CD14-positive monocyte (primary cell): Measurements from ENCODE around the gene DYRK1A. TPM values are rescaled to one million over a fixed set of nuclear protein-coding genes. Genes with fewer than 3 reads are reported as not detected.

Experiments
- DNase-seq, 3 donors: peaks; one replicate each; pipeline ENCODE4 v3.0.0-alpha.2; 2011 to 2022
- H2AFZ ChIP-seq: 2 replicates; pipeline ENCODE4 v1.6.0; 2012; ENCODE audit warnings: mild to moderate bottlenecking, low read depth, low read length, inconsistent platforms; ENCODE audit not compliant: insufficient read depth, poor library complexity, severe bottlenecking
- H3K27ac ChIP-seq, 2 donors: 1 replicate in 1 of 2; 2 replicates in 1 of 2; pipeline ENCODE4 v1.5.1; 2012 to 2013; ENCODE audit warnings: low read length in 2 of 2, control low read depth in 1 of 2, inconsistent platforms in 1 of 2, low read depth in 1 of 2, mild to moderate bottlenecking in 1 of 2
- H3K27me3 ChIP-seq, 2 donors: one replicate each; pipeline versions ENCODE4 v1.6.0 to v1.6.1; 2011 to 2013; ENCODE audit warnings: low read length in 2 of 2; ENCODE audit not compliant: control insufficient read depth in 2 of 2, insufficient read depth in 2 of 2
- H3K36me3 ChIP-seq, 2 donors: replicated peaks in 1 of 2; 1 replicate in 1 of 2; 2 replicates in 1 of 2; pipeline versions ENCODE4 v1.5.1 to v1.6.1; 2012 to 2013; ENCODE audit warnings: low read length in 2 of 2, control low read depth in 1 of 2, inconsistent platforms in 1 of 2, mild to moderate bottlenecking in 1 of 2; ENCODE audit not compliant: insufficient read depth in 2 of 2, control insufficient read depth in 1 of 2
- H3K4me1 ChIP-seq, 2 donors: 1 replicate in 1 of 2; 2 replicates in 1 of 2; pipeline versions ENCODE4 v1.5.1 to v1.6.1; 2012 to 2013; ENCODE audit warnings: low read length in 2 of 2, control low read depth in 1 of 2, inconsistent platforms in 1 of 2, mild to moderate bottlenecking in 1 of 2, moderate library complexity in 1 of 2; ENCODE audit not compliant: insufficient read depth in 2 of 2, control insufficient read depth in 1 of 2
- H3K4me2 ChIP-seq: replicated peaks from 2 replicates; pipeline ENCODE3; 2012; ENCODE audit warnings: low read length, moderate library complexity, mild to moderate bottlenecking; ENCODE audit not compliant: poor library complexity, severe bottlenecking; ENCODE audit errors: extremely low read depth
- H3K4me3 ChIP-seq, 3 experiments: fragments of 200-600 bp in 1 of 3; sonication (generic) in 1 of 3; replicated peaks in 1 of 3; 1 replicate in 2 of 3; 2 replicates in 1 of 3; pipeline ENCODE4 v1.5.1; 2011 to 2013; ENCODE audit warnings: low read length in 3 of 3, mild to moderate bottlenecking in 3 of 3, control low read depth in 2 of 3, low read depth in 2 of 3, inconsistent platforms in 1 of 3, moderate library complexity in 1 of 3
- H3K79me2 ChIP-seq: 2 replicates; pipeline ENCODE4 v1.6.0; 2012; ENCODE audit warnings: mild to moderate bottlenecking, control low read depth, inconsistent platforms, low read length, moderate library complexity; ENCODE audit not compliant: insufficient read depth
- H3K9ac ChIP-seq: 2 replicates; pipeline ENCODE4 v1.6.0; 2017; ENCODE audit warnings: low read length, mild to moderate bottlenecking; ENCODE audit not compliant: insufficient read depth, poor library complexity, severe bottlenecking
- H3K9me3 ChIP-seq, 2 donors: replicated peaks in 1 of 2; 1 replicate in 1 of 2; 2 replicates in 1 of 2; pipeline versions ENCODE4 v1.5.1 to v1.6.1; 2012 to 2013; ENCODE audit warnings: low read length in 2 of 2, control low read depth in 1 of 2; ENCODE audit not compliant: control insufficient read depth in 1 of 2, insufficient read depth in 1 of 2
- H4K20me1 ChIP-seq: 2 replicates; pipeline ENCODE4 v1.6.0; 2012; ENCODE audit warnings: mild to moderate bottlenecking, low read length, control low read depth, moderate library complexity; ENCODE audit not compliant: insufficient read depth
- H3K27ac Mint-ChIP-seq, 7 donors: one replicate each; pipeline ENCODE4 v1.8.0; 2020; ENCODE audit warnings: mild to moderate bottlenecking in 7 of 7, mixed read lengths in 7 of 7, moderate library complexity in 6 of 7, inconsistent platforms in 2 of 7
- H3K27me3 Mint-ChIP-seq, 3 donors: one replicate each; pipeline ENCODE4 v1.8.0; 2021 to 2022; ENCODE audit warnings: low read depth in 3 of 3, mild to moderate bottlenecking in 3 of 3, mixed read lengths in 3 of 3, moderate library complexity in 3 of 3, inconsistent platforms in 1 of 3
- H3K36me3 Mint-ChIP-seq, 2 donors: one replicate each; pipeline ENCODE4 v1.8.0; 2020; ENCODE audit warnings: mixed read lengths in 2 of 2, inconsistent platforms in 1 of 2, mild to moderate bottlenecking in 1 of 2
- H3K4me1 Mint-ChIP-seq: one replicate; pipeline ENCODE4 v1.8.0; 2020; ENCODE audit warnings: mild to moderate bottlenecking, mixed read lengths
- H3K4me3 Mint-ChIP-seq, 2 donors: one replicate each; pipeline ENCODE4 v1.8.0; 2020; ENCODE audit warnings: mild to moderate bottlenecking in 2 of 2, mixed read lengths in 2 of 2, moderate library complexity in 1 of 2
- H3K9me3 Mint-ChIP-seq, 7 donors: one replicate each; pipeline ENCODE4 v1.8.0; 2020 to 2022; ENCODE audit warnings: mixed read lengths in 7 of 7, mild to moderate bottlenecking in 6 of 7, moderate library complexity in 6 of 7, inconsistent platforms in 2 of 7
- WGBS: methylation state at CpG from one replicate; pipeline ENCODE4 v1.1.5; 2013; ENCODE audit warnings: missing lambda C conversion rate; ENCODE audit not compliant: insufficient coverage; 5-methylcytosine and 5-hydroxymethylcytosine counted together
- intact Hi-C, 2 donors: fragments of 100-400 bp; cut with micrococcal nuclease; formaldehyde crosslinking; loops; one replicate each; pipeline versions ENCODE4 v1.15.0 to v1.15.1; 2023
- polyA plus RNA-seq, 3 donors: library from polyadenylated mRNA; depleted of rRNA in 1 of 3; unstranded in 2 of 3; stranded (reverse) in 1 of 3; fragments of 300-500 nt in 2 of 3; fragments of >200 nt in 1 of 3; fragmentation: Illumina TruSeq in 2 of 3; gene quantifications; 1 replicate in 2 of 3; 2 replicates in 1 of 3; pipeline ENCODE4 v1.2.3, GENCODE V29; 2012 to 2021
- TF ChIP-seq, protein P1 (sequence below): fragments of 200-600 bp; IDR thresholded peaks from one replicate; pipeline ENCODE4 v1.8.0; 2022; ENCODE audit warnings: antibody characterized with exemption, mild to moderate bottlenecking

Gene DYRK1A
- polyA plus RNA-seq, 3 donors, result 1.8 to 53.5 (median 2.4) TPM

GRCh38 chr21:37551331-37551992, 184.9 kb downstream of the DYRK1A start:
- peaks cover 8 to 9% of the 10 kb centered on the region in 2 donors for H3K4me1 ChIP-seq
- H3K36me3 ChIP-seq, result no peaks in the 10 kb centered on the region
- H3K36me3 Mint-ChIP-seq, result no peaks in the 10 kb centered on the region
- peaks cover 11 to 17% (median 13%) of the 10 kb centered on the region in 3 donors for H3K27me3 Mint-ChIP-seq
- H2AFZ ChIP-seq, result no peak overlapping the region
- no peak overlapping the region for H3K4me3 ChIP-seq
- no peak overlapping the region for H3K27ac ChIP-seq
- peaks cover 0 to 8% (median 2%) of the 10 kb centered on the region in 7 donors for H3K9me3 Mint-ChIP-seq
- no peak overlapping the region for H3K27ac Mint-ChIP-seq
- DNase-seq, result no peak
- H3K9me3 ChIP-seq, result no peaks in the 10 kb centered on the region
- peaks cover 3 to 9% of the 10 kb centered on the region in 2 donors for H3K27me3 ChIP-seq
- no peak overlapping the region for H3K9ac ChIP-seq
- WGBS, result 73% methylated on average over 20 of the region's 21 CpGs
- no peaks in the 10 kb centered on the region for H4K20me1 ChIP-seq
- H3K4me1 Mint-ChIP-seq, result peaks cover 12% of the 10 kb centered on the region
- intact Hi-C loops, result loop anchor here in 1 of 2 donors (10.0 kb wide), 1 partner anchor 327 kb away; no protein-coding TSS in a partner anchor
- H3K4me2 ChIP-seq, result no peak overlapping the region
- H3K4me3 Mint-ChIP-seq, result no peak overlapping the region
- no peaks in the 10 kb centered on the region for H3K79me2 ChIP-seq
- TF ChIP-seq, protein P1, sequence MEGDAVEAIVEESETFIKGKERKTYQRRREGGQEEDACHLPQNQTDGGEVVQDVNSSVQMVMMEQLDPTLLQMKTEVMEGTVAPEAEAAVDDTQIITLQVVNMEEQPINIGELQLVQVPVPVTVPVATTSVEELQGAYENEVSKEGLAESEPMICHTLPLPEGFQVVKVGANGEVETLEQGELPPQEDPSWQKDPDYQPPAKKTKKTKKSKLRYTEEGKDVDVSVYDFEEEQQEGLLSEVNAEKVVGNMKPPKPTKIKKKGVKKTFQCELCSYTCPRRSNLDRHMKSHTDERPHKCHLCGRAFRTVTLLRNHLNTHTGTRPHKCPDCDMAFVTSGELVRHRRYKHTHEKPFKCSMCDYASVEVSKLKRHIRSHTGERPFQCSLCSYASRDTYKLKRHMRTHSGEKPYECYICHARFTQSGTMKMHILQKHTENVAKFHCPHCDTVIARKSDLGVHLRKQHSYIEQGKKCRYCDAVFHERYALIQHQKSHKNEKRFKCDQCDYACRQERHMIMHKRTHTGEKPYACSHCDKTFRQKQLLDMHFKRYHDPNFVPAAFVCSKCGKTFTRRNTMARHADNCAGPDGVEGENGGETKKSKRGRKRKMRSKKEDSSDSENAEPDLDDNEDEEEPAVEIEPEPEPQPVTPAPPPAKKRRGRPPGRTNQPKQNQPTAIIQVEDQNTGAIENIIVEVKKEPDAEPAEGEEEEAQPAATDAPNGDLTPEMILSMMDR, result no peak

- Histone ChIP-seq H3K79me2 (no peaks in the 10 kb centered on the region), H2AFZ (no peak overlapping the region), H3K9me3 (no peaks in the 10 kb centered on the region), H3K4me2 (no peak overlapping the region), H3K4me1 (peaks cover 3 to 4% of the 10 kb centered on the region in 2 donors), H3K9ac (no peak overlapping the region), H3K27me3 (peaks cover 0 to 4% of the 10 kb centered on the region in 2 donors), H3K27ac (no peak overlapping the region), H3K4me3 (no peak overlapping the region), H4K20me1 (no peaks in the 10 kb centered on the region), H3K36me3 (no peaks in the 10 kb centered on the region)
- Mint-ChIP-seq H3K27me3 (peaks cover 6 to 11% (median 8%) of the 10 kb centered on the region in 3 donors), H3K36me3 (no peaks in the 10 kb centered on the region), H3K9me3 (peaks cover 0 to 8% (median 2%) of the 10 kb centered on the region in 7 donors), H3K4me1 (peaks cover 7% of the 10 kb centered on the region), H3K4me3 (no peak overlapping the region), H3K27ac (no peak overlapping the region)
- DNase-seq, result no peak
- intact Hi-C loops, result loop anchor here in 1 of 2 donors (10.0 kb wide), 1 partner anchor 327 kb away; no protein-coding TSS in a partner anchor
- TF ChIP-seq, protein P1, result no peak
- WGBS, result 98% methylated on average over 5 of the region's 5 CpGs
These were observed 185.4 kb downstream of the DYRK1A start for GRCh38 chr21:37551993-37552355.
